ENCODE data around the gene PALD1. TPM values are rescaled to one million over a fixed set of nuclear protein-coding genes. Genes with fewer than 3 reads are reported as not detected.

The PALD1 gene
- total RNA-seq, 1 donor from 2014 or later = 1.8 TPM

DNA sequence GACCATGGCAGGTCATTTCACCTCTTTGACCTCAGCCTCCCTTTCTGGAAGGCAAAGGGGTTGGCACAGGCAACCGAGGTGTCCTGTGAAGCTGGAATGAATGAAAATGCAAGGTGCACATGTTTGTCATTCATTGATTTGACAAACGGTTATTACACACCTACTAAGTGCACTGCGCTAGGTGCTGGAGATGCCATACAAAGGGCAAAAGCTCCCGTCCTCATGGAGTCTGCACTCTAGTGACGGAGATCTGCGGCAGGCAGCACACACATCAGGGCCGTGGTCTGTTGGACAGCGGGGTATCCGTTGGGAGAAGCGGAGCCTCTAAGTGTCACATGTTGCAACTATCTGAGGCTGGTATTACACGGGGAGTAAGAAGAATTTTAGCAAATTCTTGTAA lies 79.7 kb downstream of the PALD1 start:
- TF ChIP-seq CTCF (IDR thresholded peaks at IDR 0.05; ENCODE audit: insufficient read depth, low read depth, low read length) (no peak), EZH2 (IDR thresholded peaks at IDR 0.05; ENCODE audit: insufficient read depth, low read length) (no peak)
- Mint-ChIP-seq H3K36me3 (ENCODE audit: low read depth, unreplicated experiment) (no peaks in the 10 kb centered on the region), H3K9me3 (ENCODE audit: unreplicated experiment) (no peaks in the 10 kb centered on the region), H3K27me3 (ENCODE audit: low read depth, unreplicated experiment) (peaks cover 21% of the 10 kb centered on the region), H3K4me3 (ENCODE audit: unreplicated experiment) (no peak overlapping the region), H3K27ac (ENCODE audit: unreplicated experiment) (no peak overlapping the region), H3K4me1 (ENCODE audit: low read depth, unreplicated experiment) (peaks cover 16% of the 10 kb centered on the region)
- Histone ChIP-seq H4K20me1 (ENCODE audit: insufficient read depth, low read length) (no peaks in the 10 kb centered on the region), H2AFZ (ENCODE audit: low read depth, low read length) (no peak overlapping the region), H3K79me2 (ENCODE audit: insufficient read depth, low read length) (no peaks in the 10 kb centered on the region), H3K4me1 (ENCODE audit: insufficient read depth, low read length) (peaks cover 13% of the 10 kb centered on the region), H3K4me2 (ENCODE audit: low read length) (no peak overlapping the region), H3K27ac (ENCODE audit: low read depth, low read length) (no peak overlapping the region), H3K27me3 (ENCODE audit: insufficient read depth, low read length) (no peaks in the 10 kb centered on the region), H3K4me3 (ENCODE audit: insufficient read depth, low read depth, low read length) (no peak overlapping the region), H3K9me3 (ENCODE audit: insufficient read depth, low read depth, low read length) (no peaks in the 10 kb centered on the region), H3K9ac (ENCODE audit: low read length) (no peak overlapping the region), H3K36me3 (ENCODE audit: insufficient read depth, low read length) (no peaks in the 10 kb centered on the region)
- DNase-seq (ENCODE audit: low read depth) (no peak), FAIRE-seq (no peak)

DNA sequence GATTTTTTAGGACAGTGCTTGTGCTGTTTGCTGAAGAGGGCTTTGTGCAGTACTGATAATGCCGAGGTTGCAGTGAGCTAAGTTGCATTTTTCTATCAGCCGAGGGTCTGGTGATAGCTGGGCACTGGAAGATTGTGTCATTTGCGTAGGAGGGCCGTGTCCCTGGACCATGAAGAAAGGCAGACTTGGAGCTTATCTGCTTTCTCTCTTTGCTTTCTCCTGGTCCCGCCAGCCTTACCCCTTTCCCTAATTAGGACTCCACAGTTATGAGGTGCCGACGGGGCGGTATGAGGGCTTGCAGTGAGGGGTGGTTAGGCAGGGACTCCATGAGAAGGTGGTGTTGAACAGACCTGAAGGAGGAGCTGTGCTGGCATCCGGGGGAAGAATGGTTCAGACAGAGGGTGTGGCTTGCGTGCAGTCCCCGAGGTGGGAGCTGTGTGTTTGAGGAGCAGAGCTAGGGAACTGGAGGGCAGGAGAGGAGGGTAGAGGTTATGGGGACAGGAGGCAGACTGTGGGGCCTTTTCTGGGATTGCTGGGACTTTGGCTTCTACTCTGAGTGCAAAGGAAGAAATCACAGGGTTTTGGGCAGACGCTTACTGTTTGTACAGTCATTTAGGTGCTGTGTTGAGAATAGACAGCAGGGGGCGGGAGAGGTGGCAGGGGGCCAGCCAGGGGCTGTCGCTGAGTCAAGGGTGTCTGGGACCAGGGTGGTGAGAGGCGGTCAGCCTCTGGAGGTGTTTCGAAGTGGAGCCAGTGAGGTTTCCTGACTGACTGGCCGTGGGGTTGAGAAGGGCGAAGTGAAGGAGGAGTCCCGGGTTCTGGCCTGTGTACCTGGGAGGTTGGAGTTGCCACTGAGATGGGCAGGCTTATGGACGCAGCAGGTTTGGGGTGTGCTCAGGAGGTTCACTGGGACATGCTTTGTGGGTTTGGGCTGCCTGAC lies 80.6 kb downstream of the PALD1 start:
- FAIRE-seq = peak; percentile 56
- Histone ChIP-seq H3K9ac (ENCODE audit: low read length) (peak overlapping the region; percentile 61), H3K4me3 (ENCODE audit: insufficient read depth, low read depth, low read length) (no peak overlapping the region), H3K9me3 (ENCODE audit: insufficient read depth, low read depth, low read length) (no peaks in the 10 kb centered on the region), H3K4me1 (ENCODE audit: insufficient read depth, low read length) (peaks cover 13% of the 10 kb centered on the region), H3K27me3 (ENCODE audit: insufficient read depth, low read length) (no peaks in the 10 kb centered on the region), H3K4me2 (ENCODE audit: low read length) (peak overlapping the region; percentile 77), H3K27ac (ENCODE audit: low read depth, low read length) (no peak overlapping the region), H2AFZ (ENCODE audit: low read depth, low read length) (peak overlapping the region; percentile 74), H3K79me2 (ENCODE audit: insufficient read depth, low read length) (no peaks in the 10 kb centered on the region), H4K20me1 (ENCODE audit: insufficient read depth, low read length) (no peaks in the 10 kb centered on the region), H3K36me3 (ENCODE audit: insufficient read depth, low read length) (no peaks in the 10 kb centered on the region)
- peak; percentile 45 for DNase-seq (ENCODE audit: low read depth)
- H3K4me1 Mint-ChIP-seq (ENCODE audit: low read depth, unreplicated experiment) = peaks cover 16% of the 10 kb centered on the region
- no peak overlapping the region for H3K4me3 Mint-ChIP-seq (ENCODE audit: unreplicated experiment)
- H3K9me3 Mint-ChIP-seq (ENCODE audit: unreplicated experiment) = no peaks in the 10 kb centered on the region
- peak overlapping the region; percentile 16 for H3K27ac Mint-ChIP-seq (ENCODE audit: unreplicated experiment)
- no peaks in the 10 kb centered on the region for H3K36me3 Mint-ChIP-seq (ENCODE audit: low read depth, unreplicated experiment)
- peaks cover 27% of the 10 kb centered on the region for H3K27me3 Mint-ChIP-seq (ENCODE audit: low read depth, unreplicated experiment)
- peak; percentile 63 for TF ChIP-seq CTCF (IDR thresholded peaks at IDR 0.05; ENCODE audit: insufficient read depth, low read depth, low read length)
- no peak for TF ChIP-seq EZH2 (IDR thresholded peaks at IDR 0.05; ENCODE audit: insufficient read depth, low read length)

GRCh38 chr10:70559861-70560260 lies 81.3 kb downstream of the PALD1 start:
- Mint-ChIP-seq H3K27me3 (ENCODE audit: low read depth, unreplicated experiment) (peaks cover 31% of the 10 kb centered on the region), H3K27ac (ENCODE audit: unreplicated experiment) (peak overlapping the region; percentile 93), H3K9me3 (ENCODE audit: unreplicated experiment) (no peaks in the 10 kb centered on the region), H3K36me3 (ENCODE audit: low read depth, unreplicated experiment) (peaks cover under 1% of the 10 kb centered on the region), H3K4me3 (ENCODE audit: unreplicated experiment) (no peak overlapping the region), H3K4me1 (ENCODE audit: low read depth, unreplicated experiment) (peaks cover 16% of the 10 kb centered on the region)
- H3K9ac ChIP-seq (ENCODE audit: low read length) = no peak overlapping the region
- no peaks in the 10 kb centered on the region for H3K9me3 ChIP-seq (ENCODE audit: insufficient read depth, low read depth, low read length)
- H3K27me3 ChIP-seq (ENCODE audit: insufficient read depth, low read length) = no peaks in the 10 kb centered on the region
- no peak for FAIRE-seq
- H3K4me2 ChIP-seq (ENCODE audit: low read length) = peak overlapping the region; percentile 77
- no peaks in the 10 kb centered on the region for H3K79me2 ChIP-seq (ENCODE audit: insufficient read depth, low read length)
- H2AFZ ChIP-seq (ENCODE audit: low read depth, low read length) = peak overlapping the region; percentile 27
- no peak overlapping the region for H3K4me3 ChIP-seq (ENCODE audit: insufficient read depth, low read depth, low read length)
- H3K27ac ChIP-seq (ENCODE audit: low read depth, low read length) = no peak overlapping the region
- no peaks in the 10 kb centered on the region for H4K20me1 ChIP-seq (ENCODE audit: insufficient read depth, low read length)
- H3K4me1 ChIP-seq (ENCODE audit: insufficient read depth, low read length) = peaks cover 13% of the 10 kb centered on the region
- DNase-seq (ENCODE audit: low read depth) = no peak
- TF ChIP-seq EZH2 (IDR thresholded peaks at IDR 0.05; ENCODE audit: insufficient read depth, low read length) = no peak
- TF ChIP-seq CTCF (IDR thresholded peaks at IDR 0.05; ENCODE audit: insufficient read depth, low read depth, low read length) = no peak
- H3K36me3 ChIP-seq (ENCODE audit: insufficient read depth, low read length) = no peaks in the 10 kb centered on the region
